ENCODE data around the gene CEP170B. TPM values are rescaled to one million over a fixed set of nuclear protein-coding genes. Genes with fewer than 3 reads are reported as not detected.

The CEP170B gene
- total RNA-seq, 2 donors from 2014 or later, result 29.1 to 81.2 TPM

DNA sequence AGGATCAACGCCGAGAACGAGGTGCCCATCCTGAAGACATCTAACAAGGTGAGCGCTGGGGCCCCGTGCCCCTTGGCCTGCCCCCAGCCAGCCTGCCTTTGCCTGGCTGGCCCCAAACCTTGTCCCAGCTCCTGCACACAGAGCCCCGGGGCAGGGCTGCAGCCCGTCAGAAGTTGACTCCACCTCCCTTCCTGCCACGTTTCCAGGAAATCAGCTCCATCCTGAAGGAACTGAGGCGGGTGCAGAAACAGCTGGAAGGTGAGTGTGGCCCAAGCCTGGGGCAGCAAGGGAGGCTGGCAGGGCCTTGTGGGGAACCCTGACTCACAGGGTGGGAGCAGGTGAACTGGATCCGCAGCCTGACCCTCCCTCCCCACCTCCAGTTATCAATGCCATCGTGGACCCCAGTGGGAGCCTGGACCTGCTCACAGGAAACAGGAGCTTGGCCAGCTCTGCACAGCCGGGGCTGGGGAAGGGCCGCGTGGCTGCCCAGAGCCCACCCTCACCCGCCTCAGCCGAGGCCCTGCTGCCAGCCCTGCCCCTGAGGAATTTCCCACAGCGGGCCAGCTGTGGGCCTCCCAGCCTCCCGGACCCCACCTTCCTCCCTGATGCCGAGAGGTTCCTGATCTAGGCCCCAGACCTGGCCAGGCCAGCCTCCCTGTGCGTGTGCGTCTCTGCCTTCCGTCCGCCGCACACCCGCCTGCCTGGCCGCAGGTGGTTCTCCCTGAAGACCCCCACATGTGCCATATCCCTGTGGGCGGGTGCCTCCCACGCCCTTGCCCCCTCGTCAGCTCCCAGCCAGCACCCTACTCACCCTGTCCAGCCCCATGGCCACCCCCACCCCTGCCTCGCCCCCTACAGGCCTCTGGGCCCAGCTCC lies 29.5 kb downstream of the CEP170B start:
- H3K27me3 ChIP-seq (replicated peaks; ENCODE audit: insufficient read depth), result no peaks in the 10 kb centered on the region
- no peak for DNase-seq (ENCODE audit: low spot score)
- no peaks in the 10 kb centered on the region for H3K36me3 ChIP-seq
- intact Hi-C loops (cut with DNase I), result loop anchor here (5.0 kb wide), 1 partner anchor 38 kb away; no protein-coding TSS in a partner anchor
- H3K4me3 ChIP-seq, result no peak overlapping the region
- no peaks in the 10 kb centered on the region for H3K9me3 ChIP-seq
- WGBS, result 85% methylated on average over 29 of the region's 30 CpGs
- H3K4me1 ChIP-seq (replicated peaks), result no peaks in the 10 kb centered on the region
- TF ChIP-seq, protein P1, sequence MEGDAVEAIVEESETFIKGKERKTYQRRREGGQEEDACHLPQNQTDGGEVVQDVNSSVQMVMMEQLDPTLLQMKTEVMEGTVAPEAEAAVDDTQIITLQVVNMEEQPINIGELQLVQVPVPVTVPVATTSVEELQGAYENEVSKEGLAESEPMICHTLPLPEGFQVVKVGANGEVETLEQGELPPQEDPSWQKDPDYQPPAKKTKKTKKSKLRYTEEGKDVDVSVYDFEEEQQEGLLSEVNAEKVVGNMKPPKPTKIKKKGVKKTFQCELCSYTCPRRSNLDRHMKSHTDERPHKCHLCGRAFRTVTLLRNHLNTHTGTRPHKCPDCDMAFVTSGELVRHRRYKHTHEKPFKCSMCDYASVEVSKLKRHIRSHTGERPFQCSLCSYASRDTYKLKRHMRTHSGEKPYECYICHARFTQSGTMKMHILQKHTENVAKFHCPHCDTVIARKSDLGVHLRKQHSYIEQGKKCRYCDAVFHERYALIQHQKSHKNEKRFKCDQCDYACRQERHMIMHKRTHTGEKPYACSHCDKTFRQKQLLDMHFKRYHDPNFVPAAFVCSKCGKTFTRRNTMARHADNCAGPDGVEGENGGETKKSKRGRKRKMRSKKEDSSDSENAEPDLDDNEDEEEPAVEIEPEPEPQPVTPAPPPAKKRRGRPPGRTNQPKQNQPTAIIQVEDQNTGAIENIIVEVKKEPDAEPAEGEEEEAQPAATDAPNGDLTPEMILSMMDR (IDR thresholded peaks at IDR 0.05), result no peak
- TF ChIP-seq POLR2A (IDR thresholded peaks at IDR 0.05), result no peak
- TF ChIP-seq POLR2AphosphoS5 (IDR thresholded peaks at IDR 0.05), result no peak
- H3K27ac ChIP-seq, result no peak overlapping the region

DNA sequence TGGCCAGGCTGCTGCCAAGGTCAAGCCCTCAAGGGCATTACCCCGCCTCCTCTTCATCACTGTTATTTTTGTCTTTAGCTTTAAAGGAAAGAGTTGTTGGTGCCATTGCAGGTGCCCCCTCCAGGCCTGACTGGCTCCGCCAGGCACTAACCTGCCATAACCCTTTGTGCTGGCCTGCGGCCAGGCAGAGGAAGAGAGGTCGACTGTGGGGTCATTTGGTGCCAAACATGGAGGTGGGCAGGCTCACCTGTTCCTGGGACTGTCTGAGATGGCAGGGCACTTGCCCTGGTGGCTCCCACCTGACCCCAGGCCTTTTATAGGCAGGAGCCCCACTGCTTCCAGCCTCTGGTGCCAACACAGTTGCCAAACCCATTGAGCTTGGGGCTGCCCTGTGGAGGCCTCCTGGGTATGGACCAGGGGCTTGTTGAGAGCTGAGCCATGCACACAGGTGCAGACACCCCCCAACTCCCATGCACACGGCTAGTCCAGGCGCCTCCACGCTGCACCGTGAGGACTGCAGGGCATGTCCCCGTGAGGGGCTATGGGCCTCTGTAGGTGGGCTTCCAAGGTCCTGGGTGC lies 30.2 kb downstream of the CEP170B start:
- Histone ChIP-seq H3K27ac (no peak overlapping the region), H3K27me3 (replicated peaks; ENCODE audit: insufficient read depth) (no peaks in the 10 kb centered on the region), H3K4me3 (no peak overlapping the region), H3K36me3 (no peaks in the 10 kb centered on the region), H3K9me3 (no peaks in the 10 kb centered on the region), H3K4me1 (replicated peaks) (no peaks in the 10 kb centered on the region)
- no peak for DNase-seq (ENCODE audit: low spot score)
- intact Hi-C loops (cut with DNase I), result loop anchor here (5.0 kb wide), 1 partner anchor 37 kb away; no protein-coding TSS in a partner anchor
- TF ChIP-seq POLR2A (IDR thresholded peaks at IDR 0.05) (no peak), POLR2AphosphoS5 (IDR thresholded peaks at IDR 0.05) (no peak)
- TF ChIP-seq, protein P1 (IDR thresholded peaks at IDR 0.05), result no peak
- 54% methylated on average over 9 of the region's 9 CpGs for WGBS

DNA sequence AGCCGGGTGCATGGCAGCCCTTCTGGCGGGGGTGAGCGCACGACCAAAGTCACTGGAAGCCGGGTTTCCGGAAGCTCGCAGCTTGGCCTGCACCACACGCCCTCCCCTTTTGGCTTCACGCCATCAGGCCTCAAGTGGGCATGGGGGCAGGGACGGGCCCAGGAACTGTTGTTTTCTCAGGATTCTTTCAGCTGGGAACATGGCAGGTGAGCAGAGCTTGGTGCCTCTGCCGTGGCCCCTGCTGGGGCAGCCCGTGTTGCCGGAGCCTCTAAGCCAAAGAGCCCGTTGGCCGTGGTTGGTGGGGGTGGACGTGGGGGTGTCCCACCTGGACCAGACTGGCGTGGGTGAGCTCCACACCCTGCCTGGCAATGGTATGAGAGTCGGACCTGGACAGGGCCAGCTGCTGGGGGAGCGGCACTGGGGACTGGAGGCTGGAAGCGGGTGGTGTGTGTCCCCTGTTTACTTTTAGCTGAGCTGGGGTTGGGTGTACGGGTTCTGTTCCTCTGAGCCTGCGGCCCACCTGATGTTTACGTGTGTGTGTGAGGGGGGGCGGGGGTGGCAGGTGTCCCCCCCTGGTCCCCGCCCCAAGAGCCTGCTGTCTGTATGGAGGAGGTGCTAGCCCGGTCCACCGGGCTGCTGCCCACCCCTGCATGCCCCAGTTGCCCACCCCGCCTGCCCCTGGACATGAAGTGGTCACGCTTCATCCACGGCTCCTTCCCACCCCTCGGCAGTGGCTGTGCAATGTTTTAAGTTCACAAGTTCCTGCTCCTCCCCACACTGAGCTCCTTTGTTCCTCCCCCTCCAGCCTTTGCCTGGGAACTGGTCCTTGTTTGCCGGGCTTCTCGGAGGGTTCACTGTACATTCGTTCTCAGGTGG lies 31.0 kb downstream of the CEP170B start:
- 47% methylated on average over 29 of the region's 34 CpGs for WGBS
- Histone ChIP-seq H3K4me3 (no peak overlapping the region), H3K36me3 (no peaks in the 10 kb centered on the region), H3K4me1 (replicated peaks) (no peaks in the 10 kb centered on the region), H3K27ac (peak overlapping the region; percentile 10 to 17), H3K27me3 (replicated peaks; ENCODE audit: insufficient read depth) (no peaks in the 10 kb centered on the region), H3K9me3 (no peaks in the 10 kb centered on the region)
- DNase-seq (ENCODE audit: low spot score), result peak; percentile 28
- intact Hi-C loops (cut with DNase I), result loop anchor here (2.0 to 5.0 kb wide), 2 partner anchors 36 to 151 kb away; no protein-coding TSS in a partner anchor
- TF ChIP-seq, protein P1 (IDR thresholded peaks at IDR 0.05), result no peak
- TF ChIP-seq POLR2AphosphoS5 (IDR thresholded peaks at IDR 0.05) (no peak), POLR2A (IDR thresholded peaks at IDR 0.05) (no peak)

DNA sequence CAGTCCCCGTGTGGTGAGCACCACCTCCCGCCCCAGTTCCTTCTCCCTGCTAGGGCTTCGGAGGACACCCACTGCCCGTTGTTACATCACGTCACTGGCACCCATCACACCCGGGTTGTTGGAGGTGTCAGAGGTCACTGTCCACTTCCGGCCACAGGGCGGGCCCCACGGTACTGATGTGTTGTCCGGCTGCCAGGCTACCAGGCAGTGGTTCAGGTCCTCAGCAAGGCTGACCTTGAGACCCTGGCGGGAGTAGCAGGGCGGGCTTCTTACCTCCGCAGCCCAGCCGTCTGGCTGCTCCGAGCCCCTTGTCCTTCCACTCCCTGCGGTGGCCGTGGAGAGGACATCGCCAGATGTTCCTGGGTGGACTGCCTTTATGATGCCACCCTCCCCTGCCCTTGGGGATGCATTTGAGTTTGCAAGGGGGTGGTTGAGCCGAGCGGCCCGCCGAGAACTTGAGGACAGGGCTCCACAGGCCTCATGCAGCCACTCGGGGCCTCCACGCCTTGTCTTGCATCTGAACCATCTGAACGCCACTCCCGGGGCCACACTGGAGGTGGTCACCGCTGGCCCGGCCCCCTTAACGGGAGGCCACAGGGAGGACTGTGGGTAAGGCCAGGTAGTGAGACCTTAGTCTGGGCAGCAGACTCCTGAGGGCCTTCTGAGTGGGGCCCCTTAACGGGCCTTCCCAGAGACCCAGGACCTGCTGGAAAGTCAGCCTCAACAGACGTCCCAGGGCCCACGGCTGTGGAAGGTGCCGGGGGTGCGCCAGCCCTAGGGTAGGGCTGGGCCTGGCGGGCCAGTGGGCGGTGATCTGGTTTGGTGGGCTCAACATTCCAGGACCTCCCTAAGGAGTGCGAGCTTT lies 32.5 kb downstream of the CEP170B start:
- Histone ChIP-seq H3K9me3 (no peaks in the 10 kb centered on the region), H3K4me1 (replicated peaks) (no peaks in the 10 kb centered on the region), H3K27ac (no peak overlapping the region), H3K36me3 (no peaks in the 10 kb centered on the region), H3K4me3 (no peak overlapping the region), H3K27me3 (replicated peaks; ENCODE audit: insufficient read depth) (no peaks in the 10 kb centered on the region)
- 91% methylated on average over 32 of the region's 37 CpGs for WGBS
- peak; percentile 4 for DNase-seq (ENCODE audit: low spot score)
- intact Hi-C loops (cut with DNase I), result loop anchor here (2.0 to 5.0 kb wide), 2 partner anchors 35 to 149 kb away; no protein-coding TSS in a partner anchor
- TF ChIP-seq, protein P1 (IDR thresholded peaks at IDR 0.05), result no peak
- TF ChIP-seq POLR2AphosphoS5 (IDR thresholded peaks at IDR 0.05) (no peak), POLR2A (IDR thresholded peaks at IDR 0.05) (no peak)

Measured in prostate gland (tissue), 2 donors.